HG02943 (cell line): ENCODE measurements around the gene SHOC1.
"Not testable (repeated sequence)": the region's sequence is repeated elsewhere in the genome, so short reads cannot be mapped to it uniquely, and the experiment has no call there.

Experiments used
- ATAC-seq: cut with Tn5 transposase; IDR thresholded peaks from one replicate; pipeline ENCODE4 v1.9.1; 2021; ENCODE audit warnings: mild to moderate bottlenecking, low read depth, moderate library complexity; ENCODE audit not compliant: unreplicated experiment

The SHOC1 gene

GRCh38 chr9:111794835-111795556 lies at the start of gene SHOC1:
Gene SHOC1, minus strand, starts transcription at chr9:111794937. Its CDS starts 3,519 bp downstream, at chr9:111791418.
- ATAC-seq, result no peak

- no peak for ATAC-seq
These were observed 49.2 kb upstream of the SHOC1 start for GRCh38 chr9:111843971-111844370.

- ATAC-seq, result no peak
These were observed 47.6 kb upstream of the SHOC1 start for GRCh38 chr9:111842313-111842712.

- ATAC-seq, result no peak
These were observed 45.7 kb upstream of the SHOC1 start for GRCh38 chr9:111840442-111840841.

GRCh38 chr9:111839987-111840386 lies 45.2 kb upstream of the SHOC1 start:
- ATAC-seq, result no peak

- ATAC-seq, result no peak
These were observed 44.6 kb upstream of the SHOC1 start for GRCh38 chr9:111839387-111839786.

- ATAC-seq, result no peak
These were observed 43.7 kb upstream of the SHOC1 start for GRCh38 chr9:111838439-111838838.

- ATAC-seq, result no peak
These were observed 41.6 kb upstream of the SHOC1 start for GRCh38 chr9:111836311-111836710.

GRCh38 chr9:111833941-111834340 lies 39.2 kb upstream of the SHOC1 start:
- ATAC-seq, result no peak

GRCh38 chr9:111832449-111832848 lies 37.7 kb upstream of the SHOC1 start:
- no peak for ATAC-seq

GRCh38 chr9:111831371-111832108 lies 36.8 kb upstream of the SHOC1 start:
- no peak for ATAC-seq

GRCh38 chr9:111828193-111828592 lies 33.5 kb upstream of the SHOC1 start:
- no peak for ATAC-seq

- ATAC-seq, result no peak
These were observed 30.9 kb upstream of the SHOC1 start for GRCh38 chr9:111825468-111826145.

- no peak for ATAC-seq
These were observed 26.3 kb upstream of the SHOC1 start for GRCh38 chr9:111821006-111821528.

GRCh38 chr9:111819360-111819759 lies 24.6 kb upstream of the SHOC1 start:
- no peak for ATAC-seq

- ATAC-seq, result no peak
These were observed 20.7 kb upstream of the SHOC1 start for GRCh38 chr9:111815285-111816070.

- no peak for ATAC-seq
These were observed 17.6 kb upstream of the SHOC1 start for GRCh38 chr9:111812337-111812736.

- ATAC-seq, result no peak
These were observed 16.2 kb upstream of the SHOC1 start for GRCh38 chr9:111810908-111811307.

- ATAC-seq, result not testable (repeated sequence)
These were observed 15.7 kb upstream of the SHOC1 start for GRCh38 chr9:111810415-111810814.

GRCh38 chr9:111807197-111807596 lies 12.5 kb upstream of the SHOC1 start:
- ATAC-seq, result no peak
